Bronchial epithelial cell (primary cell): Measurements from ENCODE around the gene JARID2. TPM values are rescaled to one million over a fixed set of nuclear protein-coding genes. Genes with fewer than 3 reads are reported as not detected.

Experiments used
- DNase-seq: peaks from one replicate; pipeline ENCODE4 v3.0.0-alpha.2; 2010; ENCODE audit warnings: low read depth
- FAIRE-seq: peaks from 2 replicates; lab custom pipeline; 2011; peaks lifted over from hg19 to GRCh38; lab: Jason Lieb, UNC
- H3K27me3 ChIP-seq: 2 replicates; pipeline ENCODE4 v1.5.1; 2011; ENCODE audit warnings: low read length; ENCODE audit not compliant: control insufficient read depth, insufficient read depth
- H3K36me3 ChIP-seq: 2 replicates; pipeline ENCODE4 v1.5.1; 2011; ENCODE audit warnings: low read length; ENCODE audit not compliant: control insufficient read depth, insufficient read depth
- H3K4me3 ChIP-seq: 2 replicates; pipeline ENCODE4 v1.5.1; 2011; ENCODE audit warnings: mild to moderate bottlenecking, low read depth, low read length, control low read depth
- CTCF ChIP-seq: IDR thresholded peaks from 2 replicates; pipeline ENCODE4 v1.5.1; 2011; ENCODE audit warnings: mild to moderate bottlenecking, moderate library complexity, low read length, control low read depth, inconsistent platforms; ENCODE audit not compliant: insufficient read depth, severe bottlenecking
- total RNA-seq: library from RNA; depleted of rRNA; stranded (reverse); fragments of >200 nt; gene quantifications from 2 replicates; pipeline ENCODE4 v1.2.1, GENCODE V29; 2014

Gene JARID2
- total RNA-seq, 1 donor from 2014 or later = 29.2 TPM

- Histone ChIP-seq H3K27me3 (no peaks in the 10 kb centered on the region), H3K36me3 (no peaks in the 10 kb centered on the region), H3K4me3 (no peak overlapping the region)
- DNase-seq (no peak), FAIRE-seq (no peak)
- TF ChIP-seq CTCF = no peak
Measured at GRCh38 chr6:15366003-15366535, 120.2 kb downstream of the JARID2 start.

GRCh38 chr6:15366879-15367278 lies 121.0 kb downstream of the JARID2 start:
- FAIRE-seq = no peak
- no peak for TF ChIP-seq CTCF
- DNase-seq = no peak
- H3K36me3 ChIP-seq = no peaks in the 10 kb centered on the region
- H3K27me3 ChIP-seq = no peaks in the 10 kb centered on the region
- H3K4me3 ChIP-seq = no peak overlapping the region

- TF ChIP-seq CTCF = no peak
- FAIRE-seq (no peak), DNase-seq (no peak)
Measured at GRCh38 chr6:15368186-15368585, 122.3 kb downstream of the JARID2 start.

GRCh38 chr6:15368873-15369272 lies 123.0 kb downstream of the JARID2 start:
- H3K4me3 ChIP-seq = no peak overlapping the region
- no peak for TF ChIP-seq CTCF
- no peak for FAIRE-seq
- H3K36me3 ChIP-seq = no peaks in the 10 kb centered on the region
- no peaks in the 10 kb centered on the region for H3K27me3 ChIP-seq
- no peak for DNase-seq

More at GRCh38 chr6:15368186-15368585, 122.3 kb downstream of the JARID2 start:
- no peaks in the 10 kb centered on the region for H3K27me3 ChIP-seq
- H3K36me3 ChIP-seq = no peaks in the 10 kb centered on the region
- no peak overlapping the region for H3K4me3 ChIP-seq

GRCh38 chr6:15369838-15370237 lies 124.0 kb downstream of the JARID2 start:
- no peak for FAIRE-seq
- no peak overlapping the region for H3K4me3 ChIP-seq
- no peak for TF ChIP-seq CTCF

More at GRCh38 chr6:15369838-15370237, 124.0 kb downstream of the JARID2 start:
- Histone ChIP-seq H3K36me3 (no peaks in the 10 kb centered on the region), H3K27me3 (no peaks in the 10 kb centered on the region)
- DNase-seq = no peak
